Measurements from ENCODE around the gene PARP6.

DNA sequence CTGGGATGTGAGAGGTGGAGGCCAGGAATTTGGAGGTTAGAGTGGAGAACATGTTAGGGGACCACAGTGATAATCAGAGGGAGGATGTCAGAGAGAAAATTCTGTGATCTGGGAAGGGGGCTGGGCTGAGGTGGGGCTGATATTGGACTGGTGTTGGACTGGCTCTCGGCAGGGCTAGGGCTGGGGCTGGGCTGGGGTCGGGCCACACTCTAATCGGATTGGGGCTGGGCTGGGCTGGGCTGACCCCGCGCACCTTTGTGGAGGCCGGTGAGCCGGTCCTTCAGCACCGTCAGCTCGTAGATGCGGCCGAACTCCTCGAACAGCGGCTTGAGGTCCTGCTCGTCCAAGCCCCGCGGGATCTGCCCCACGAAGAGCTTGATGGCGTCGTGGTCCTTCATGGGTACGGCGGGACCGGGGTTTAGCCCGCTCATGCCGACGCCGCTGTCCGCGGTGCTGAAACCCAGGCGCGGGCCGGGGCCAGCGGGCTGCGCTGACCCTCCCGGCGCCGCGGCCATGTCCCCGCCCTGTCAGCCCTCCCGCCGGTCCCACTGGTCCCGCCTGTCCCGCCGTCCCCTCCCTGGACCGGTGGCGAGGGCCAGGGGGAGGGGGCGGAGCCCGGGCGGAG is 47.1 kb upstream of the PARP6 start:
- TF ChIP-seq CTCF (conservative IDR thresholded peaks at IDR 0.05) (no peak), EZH2 (IDR thresholded peaks at IDR 0.05; ENCODE audit: low read depth) (no peak)
